OCI-LY3 (cell line): ENCODE data around the gene AKR1B15.

Source experiments
- H2AFZ ChIP-seq: fragments of 200-600, 300-600 bp; shearing (Covaris generic); 2 replicates; pipeline ENCODE4 v1.6.0; 2014; ENCODE audit warnings: antibody characterized with exemption, low read depth, low read length
- H3K27ac ChIP-seq: fragments of 200-600, 300-600 bp; sonication (generic); 2 replicates; pipeline ENCODE4 v1.5.1; 2014; ENCODE audit warnings: mild to moderate bottlenecking, low read length, moderate library complexity, mixed read lengths
- H3K27me3 ChIP-seq: fragments of 200-600, 300-600 bp; sonication (generic); 2 replicates; pipeline ENCODE4 v1.6.1; 2014; ENCODE audit warnings: low read depth, low read length, mixed read lengths
- H3K36me3 ChIP-seq: fragments of 200-600, 300-600 bp; sonication (generic); replicated peaks from 2 replicates; pipeline ENCODE3; 2014; ENCODE audit warnings: low read depth, low read length, mixed read lengths
- H3K4me1 ChIP-seq: fragments of 300-600, 200-600 bp; sonication (generic); 2 replicates; pipeline ENCODE4 v1.6.1; 2014; ENCODE audit warnings: low read length, mixed read lengths
- H3K4me2 ChIP-seq: fragments of 200-600, 300-600 bp; sonication (generic); 2 replicates; pipeline ENCODE4 v1.6.1; 2014; ENCODE audit warnings: low read length, mixed read lengths
- H3K4me3 ChIP-seq: fragments of 300-600, 200-600 bp; sonication (generic); 2 replicates; pipeline ENCODE4 v1.5.1; 2014; ENCODE audit warnings: antibody characterized with exemption, mild to moderate bottlenecking, low read length, moderate library complexity
- H3K79me2 ChIP-seq: fragments of 300-600, 200-600 bp; shearing (Covaris generic); 2 replicates; pipeline ENCODE4 v1.6.1; 2014; ENCODE audit warnings: mild to moderate bottlenecking, low read length, mixed read lengths
- H3K9ac ChIP-seq: fragments of 300-600, 200-600 bp; shearing (Covaris generic); 2 replicates; pipeline ENCODE4 v1.6.0; 2014; ENCODE audit warnings: mild to moderate bottlenecking, low read length, moderate library complexity
- H3K9me3 ChIP-seq: fragments of 200-600, 300-600 bp; shearing (Covaris generic); 2 replicates; pipeline ENCODE4 v1.6.1; 2014; ENCODE audit warnings: low read length, mixed read lengths; ENCODE audit not compliant: insufficient read depth
- H4K20me1 ChIP-seq: fragments of 200-600, 300-600 bp; sonication (generic); 2 replicates; pipeline ENCODE4 v1.6.1; 2016; ENCODE audit warnings: low read length, mixed read lengths; ENCODE audit not compliant: insufficient read depth
- EZH2phosphoT487 ChIP-seq: fragments of 200-600 bp; shearing (Covaris generic); IDR thresholded peaks from 2 replicates; pipeline ENCODE4 v1.6.1; 2018; ENCODE audit warnings: antibody characterized with exemption, mixed run types, low read depth
- TF ChIP-seq, protein P1 (sequence below): fragments of 200-600, 300-600 bp; sonication (generic); IDR thresholded peaks from 2 replicates; pipeline ENCODE4 v1.5.1; 2014; ENCODE audit warnings: antibody characterized with exemption, low read length, low read depth

The AKR1B15 gene

DNA sequence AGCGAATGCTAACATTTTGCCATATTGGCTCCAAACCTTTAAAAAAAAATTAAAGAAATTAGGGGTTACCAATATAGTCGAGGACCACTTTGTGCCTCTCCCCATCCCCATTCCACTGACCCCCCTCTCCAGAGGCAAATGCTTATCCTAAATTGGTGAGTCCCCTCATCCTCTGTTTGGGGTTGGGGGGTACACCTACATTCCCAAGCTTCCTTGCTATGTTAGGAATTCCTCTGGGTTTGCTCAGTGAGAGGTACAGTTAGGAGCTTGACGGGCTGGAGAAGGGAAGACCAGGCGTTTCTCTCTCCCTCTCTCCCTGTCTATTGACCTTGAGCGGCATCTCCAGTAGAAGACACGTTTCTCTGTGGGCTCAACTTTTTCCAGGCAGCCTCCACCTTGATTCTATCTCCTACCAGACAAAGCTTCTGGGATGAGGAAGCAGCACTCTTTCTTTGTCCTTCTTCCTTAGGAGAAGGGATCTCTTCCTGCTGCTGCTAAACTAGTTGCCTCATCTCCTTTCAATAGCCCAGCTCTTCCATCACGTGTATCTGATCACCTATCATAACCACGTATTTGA is 6.6 kb upstream of the AKR1B15 start:
- Histone ChIP-seq H3K9me3 (no peaks in the 10 kb centered on the region), H3K27ac (no peak overlapping the region), H3K36me3 (no peaks in the 10 kb centered on the region), H3K79me2 (no peaks in the 10 kb centered on the region), H3K4me3 (no peak overlapping the region), H4K20me1 (no peaks in the 10 kb centered on the region), H3K9ac (no peak overlapping the region), H3K4me1 (peaks cover 12% of the 10 kb centered on the region), H3K4me2 (no peak overlapping the region), H2AFZ (no peak overlapping the region), H3K27me3 (peaks cover 22% of the 10 kb centered on the region; the same call in 1 of the 2 replicates)
- TF ChIP-seq, protein P1, sequence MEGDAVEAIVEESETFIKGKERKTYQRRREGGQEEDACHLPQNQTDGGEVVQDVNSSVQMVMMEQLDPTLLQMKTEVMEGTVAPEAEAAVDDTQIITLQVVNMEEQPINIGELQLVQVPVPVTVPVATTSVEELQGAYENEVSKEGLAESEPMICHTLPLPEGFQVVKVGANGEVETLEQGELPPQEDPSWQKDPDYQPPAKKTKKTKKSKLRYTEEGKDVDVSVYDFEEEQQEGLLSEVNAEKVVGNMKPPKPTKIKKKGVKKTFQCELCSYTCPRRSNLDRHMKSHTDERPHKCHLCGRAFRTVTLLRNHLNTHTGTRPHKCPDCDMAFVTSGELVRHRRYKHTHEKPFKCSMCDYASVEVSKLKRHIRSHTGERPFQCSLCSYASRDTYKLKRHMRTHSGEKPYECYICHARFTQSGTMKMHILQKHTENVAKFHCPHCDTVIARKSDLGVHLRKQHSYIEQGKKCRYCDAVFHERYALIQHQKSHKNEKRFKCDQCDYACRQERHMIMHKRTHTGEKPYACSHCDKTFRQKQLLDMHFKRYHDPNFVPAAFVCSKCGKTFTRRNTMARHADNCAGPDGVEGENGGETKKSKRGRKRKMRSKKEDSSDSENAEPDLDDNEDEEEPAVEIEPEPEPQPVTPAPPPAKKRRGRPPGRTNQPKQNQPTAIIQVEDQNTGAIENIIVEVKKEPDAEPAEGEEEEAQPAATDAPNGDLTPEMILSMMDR: no peak
- no peak for TF ChIP-seq EZH2phosphoT487

GRCh38 chr7:134545380-134545779 is 3.5 kb upstream of the AKR1B15 start:
- H4K20me1 ChIP-seq: no peaks in the 10 kb centered on the region
- H3K36me3 ChIP-seq: no peaks in the 10 kb centered on the region
- H3K4me2 ChIP-seq: no peak overlapping the region
- peaks cover 27% of the 10 kb centered on the region for H3K27me3 ChIP-seq
- no peak overlapping the region for H2AFZ ChIP-seq
- H3K27ac ChIP-seq: no peak overlapping the region
- H3K9ac ChIP-seq: no peak overlapping the region
- peaks cover 33% of the 10 kb centered on the region for H3K4me1 ChIP-seq
- no peaks in the 10 kb centered on the region for H3K79me2 ChIP-seq
- H3K4me3 ChIP-seq: no peak overlapping the region
- TF ChIP-seq, protein P1: no peak
- no peak for TF ChIP-seq EZH2phosphoT487
- no peaks in the 10 kb centered on the region for H3K9me3 ChIP-seq

GRCh38 chr7:134545918-134546317 is 3.0 kb upstream of the AKR1B15 start:
- H3K27ac ChIP-seq: no peak overlapping the region
- no peak overlapping the region for H3K4me2 ChIP-seq
- H2AFZ ChIP-seq: no peak overlapping the region
- H3K9ac ChIP-seq: no peak overlapping the region
- no peak overlapping the region for H3K4me3 ChIP-seq
- no peaks in the 10 kb centered on the region for H3K36me3 ChIP-seq
- no peaks in the 10 kb centered on the region for H3K79me2 ChIP-seq
- peaks cover 27% of the 10 kb centered on the region for H3K27me3 ChIP-seq
- TF ChIP-seq EZH2phosphoT487: no peak
- TF ChIP-seq, protein P1: no peak
- H3K9me3 ChIP-seq: no peaks in the 10 kb centered on the region
- H3K4me1 ChIP-seq: peaks cover 33% of the 10 kb centered on the region
- no peaks in the 10 kb centered on the region for H4K20me1 ChIP-seq

GRCh38 chr7:134546955-134547354 is 2.0 kb upstream of the AKR1B15 start:
- Histone ChIP-seq H3K9me3 (no peaks in the 10 kb centered on the region), H3K4me3 (peak overlapping the region; percentile 69), H3K27me3 (peaks cover 19% of the 10 kb centered on the region), H2AFZ (peak overlapping the region; percentile 17; the same call in 1 of the 2 replicates), H3K36me3 (no peaks in the 10 kb centered on the region), H4K20me1 (no peaks in the 10 kb centered on the region), H3K79me2 (no peaks in the 10 kb centered on the region), H3K4me1 (peaks cover 38% of the 10 kb centered on the region), H3K27ac (peak overlapping the region; percentile 71), H3K9ac (peak overlapping the region; percentile 41; the same call in 1 of the 2 replicates), H3K4me2 (peak overlapping the region; percentile 85)
- TF ChIP-seq, protein P1: no peak
- no peak for TF ChIP-seq EZH2phosphoT487
